Astrocyte (in vitro differentiated cells and primary cell): ENCODE measurements around the gene PRDM15.

Experiments used
- CTCF ChIP-seq: IDR thresholded peaks from 2 replicates; pipeline ENCODE4 v1.5.1; 2011; ENCODE audit warnings: low read depth, mild to moderate bottlenecking, inconsistent platforms, low read length, moderate library complexity; ENCODE audit not compliant: insufficient read depth
- EZH2 ChIP-seq: IDR thresholded peaks from 2 replicates; pipeline ENCODE4 v1.6.1; 2012; ENCODE audit warnings: mild to moderate bottlenecking, low read length, inconsistent platforms; ENCODE audit not compliant: insufficient read depth

- TF ChIP-seq EZH2 (no peak), CTCF (no peak)
These were observed 14.7 kb downstream of the PRDM15 start for GRCh38 chr21:41864311-41865001.
